Endothelial cell of umbilical vein (primary cell): ENCODE data around the gene LGALS7. TPM values are rescaled to one million over a fixed set of nuclear protein-coding genes. Genes with fewer than 3 reads are reported as not detected.

Experiments
- BruUV-seq: library from RNA; stranded (reverse); fragments of 400-500 nt; replicated peaks from 2 replicates; lab custom pipeline; 2021; lab: Mats Ljungman, UMichigan
- CTCF ChIA-PET: fragments of 300-600, 350-600 bp; sonication (Branson Sonifier 250); formaldehyde crosslinking; loops from one replicate; lab custom pipeline; 2021; ENCODE audit warnings: antibody characterized with exemption, inconsistent platforms; lab: Charles Lee
- POLR2A ChIA-PET: fragments of 300-600, 350-600 bp; sonication (Branson Sonifier 250); formaldehyde crosslinking; loops from one replicate; lab custom pipeline; 2021; ENCODE audit warnings: antibody characterized with exemption, inconsistent platforms; lab: Charles Lee
- DNase-seq: peaks from one replicate; pipeline ENCODE4 v3.0.0-alpha.2; 2011; ENCODE audit warnings: low read depth, low spot score
- FAIRE-seq: peaks from 2 replicates; lab custom pipeline; 2011; peaks lifted over from hg19 to GRCh38; lab: Jason Lieb, UNC
- H2AFZ ChIP-seq: 2 replicates; pipeline ENCODE4 v1.6.0; 2012; ENCODE audit warnings: low read depth, low read length, control low read depth, inconsistent platforms
- H3K27ac ChIP-seq: 2 replicates; pipeline ENCODE4 v1.5.1; 2011; ENCODE audit warnings: low read depth, mild to moderate bottlenecking, control low read depth, low read length, moderate library complexity; ENCODE audit not compliant: insufficient read depth
- H3K27me3 ChIP-seq, 2 experiments: 2 replicates each; pipeline versions ENCODE4 v1.6.0 to v1.6.1; 2011; ENCODE audit warnings: low read length in 2 of 2, mixed read lengths in 1 of 2; ENCODE audit not compliant: control insufficient read depth in 2 of 2, insufficient read depth in 2 of 2
- H3K36me3 ChIP-seq, 2 experiments: 2 replicates in 1 of 2; 3 replicates in 1 of 2; pipeline ENCODE4 v1.5.1; 2011; ENCODE audit warnings: low read length in 2 of 2, mild to moderate bottlenecking in 1 of 2, moderate library complexity in 1 of 2; ENCODE audit not compliant: control insufficient read depth in 2 of 2, insufficient read depth in 2 of 2; ENCODE audit errors: extremely low read depth in 1 of 2
- H3K4me1 ChIP-seq: 3 replicates; pipeline ENCODE4 v1.5.1; 2011; ENCODE audit warnings: mild to moderate bottlenecking, low read length; ENCODE audit not compliant: control insufficient read depth, insufficient read depth; ENCODE audit errors: extremely low read depth
- H3K4me2 ChIP-seq: 2 replicates; pipeline ENCODE4 v1.6.1; 2011; ENCODE audit warnings: low read length, control low read depth, mixed read lengths; ENCODE audit not compliant: insufficient read depth
- H3K4me3 ChIP-seq, 3 experiments: fragments of 200-600 bp in 1 of 3; sonication (generic), shearing (Covaris generic) in 1 of 3; replicated peaks in 1 of 3; 2 replicates each; pipeline ENCODE4 v1.5.1; 2011 to 2016; ENCODE audit warnings: control low read depth in 3 of 3, low read length in 3 of 3, mild to moderate bottlenecking in 2 of 3, inconsistent platforms in 1 of 3, low read depth in 1 of 3, moderate library complexity in 1 of 3; ENCODE audit not compliant: insufficient read depth in 1 of 3
- H3K79me2 ChIP-seq: 2 replicates; pipeline ENCODE4 v1.6.0; 2012; ENCODE audit warnings: low read length, inconsistent platforms; ENCODE audit not compliant: control insufficient read depth, insufficient read depth
- H3K9ac ChIP-seq: replicated peaks from 2 replicates; pipeline ENCODE3; 2011; ENCODE audit warnings: low read length, control low read depth; ENCODE audit not compliant: insufficient read depth; ENCODE audit errors: extremely low read depth
- H3K9me1 ChIP-seq: replicated peaks from 3 replicates; pipeline ENCODE4 v1.6.0; 2011; ENCODE audit warnings: mild to moderate bottlenecking, low read length; ENCODE audit not compliant: control insufficient read depth, insufficient read depth; ENCODE audit errors: extremely low read depth
- H3K9me3 ChIP-seq: replicated peaks from 2 replicates; pipeline ENCODE4 v1.5.1; 2012; ENCODE audit warnings: low read length, inconsistent platforms; ENCODE audit not compliant: control insufficient read depth, insufficient read depth
- H4K20me1 ChIP-seq: replicated peaks from 2 replicates; pipeline ENCODE3; 2011; ENCODE audit warnings: mild to moderate bottlenecking, low read length; ENCODE audit not compliant: control insufficient read depth, insufficient read depth; ENCODE audit errors: extremely low read depth
- CTCF ChIP-seq, 2 donors: IDR thresholded peaks; 1 replicate in 1 of 2; 2 replicates in 1 of 2; pipeline ENCODE4 v1.5.1; 2011; ENCODE audit warnings: low read length in 2 of 2, mild to moderate bottlenecking in 2 of 2, moderate library complexity in 2 of 2, control low read depth in 1 of 2, inconsistent platforms in 1 of 2, low read depth in 1 of 2; ENCODE audit not compliant: insufficient read depth in 1 of 2; ENCODE audit errors: extremely low read depth in 1 of 2
- EZH2 ChIP-seq: IDR thresholded peaks from 2 replicates; pipeline ENCODE4 v1.6.1; 2012; ENCODE audit warnings: borderline replicate concordance, low read depth, mild to moderate bottlenecking, moderate library complexity, low read length, inconsistent platforms; ENCODE audit not compliant: severe bottlenecking
- FOS ChIP-seq: IDR thresholded peaks from 2 replicates; pipeline ENCODE4 v1.6.1; 2011; ENCODE audit warnings: mild to moderate bottlenecking, low read length, moderate library complexity, borderline replicate concordance; ENCODE audit not compliant: insufficient read depth
- GATA2 ChIP-seq: IDR thresholded peaks from 2 replicates; pipeline ENCODE4 v1.7.0; 2011; ENCODE audit warnings: low read depth, mild to moderate bottlenecking, moderate library complexity, mixed read lengths, low read length; ENCODE audit not compliant: insufficient read length, insufficient read depth
- JUN ChIP-seq: IDR thresholded peaks from 2 replicates; pipeline ENCODE4 v1.6.1; 2011; ENCODE audit warnings: borderline replicate concordance, low read depth; ENCODE audit not compliant: insufficient read length, insufficient read depth
- MAX ChIP-seq: IDR thresholded peaks from 2 replicates; pipeline ENCODE4 v1.6.1; 2011; ENCODE audit not compliant: insufficient read depth, insufficient read length
- MYC ChIP-seq: IDR thresholded peaks from one replicate; pipeline ENCODE4 v1.6.1; 2011; ENCODE audit warnings: mild to moderate bottlenecking, low read depth, low read length
- POLR2A ChIP-seq: IDR thresholded peaks from 2 replicates; pipeline ENCODE4 v1.6.1; 2012; ENCODE audit warnings: low read depth, mild to moderate bottlenecking, control low read depth, low read length
- POLR2AphosphoS5 ChIP-seq: IDR thresholded peaks from 2 replicates; pipeline ENCODE4 v1.6.1; 2012; ENCODE audit warnings: low read depth, mild to moderate bottlenecking, control low read depth, low read length, moderate library complexity; ENCODE audit not compliant: insufficient read depth
- dilution Hi-C: fragments of 300-500 bp; cut with MboI; formaldehyde crosslinking; loops from one replicate; pipeline ENCODE4 v1.15.0; 2019; ENCODE audit warnings: low sequenced_read_pairs; ENCODE audit not compliant: extremely low pct_ligation_motif_present
- intact Hi-C: fragments of 100-400 bp; cut with micrococcal nuclease; formaldehyde crosslinking; loops from one replicate; pipeline ENCODE4 v1.10.0; 2022
- polyA plus RNA-seq, 4 experiments: library from polyadenylated mRNA; depleted of rRNA in 3 of 4; stranded (reverse) in 3 of 4; unstranded in 1 of 4; fragments of >200 nt; gene quantifications; 2 replicates each; pipeline versions ENCODE4 v1.2.1 to v1.2.3, GENCODE V29; 2011 to 2012; ENCODE audit warnings: missing spikeins in 1 of 4
- total RNA-seq: library from RNA; stranded (reverse); gene quantifications from 2 replicates; pipeline ENCODE4 v1.2.3, GENCODE V29; 2021

Gene LGALS7
- total and polyA plus RNA-seq, 2 donors (not counting 3 experiments of a cell fraction or from before 2014, with no cell fraction given) = not detected

- Histone ChIP-seq H3K4me2 (no peak overlapping the region), H3K4me3 (no peak overlapping the region), H3K9ac (no peak overlapping the region), H3K79me2 (no peaks in the 10 kb centered on the region), H3K27ac (no peak overlapping the region), H3K27me3 (no peaks in the 10 kb centered on the region), H2AFZ (no peak overlapping the region), H3K9me1 (no peaks in the 10 kb centered on the region), H3K36me3 (peaks cover 12 to 28% of the 10 kb centered on the region in 2 experiments), H3K4me1 (peaks cover 17% of the 10 kb centered on the region), H3K9me3 (no peaks in the 10 kb centered on the region), H4K20me1 (no peaks in the 10 kb centered on the region)
- dilution Hi-C loops = no loop called here
- ChIA-PET POLR2A (no interaction called here), CTCF (no interaction called here)
- BruUV-seq = no TSS peak
- no peak for TF ChIP-seq MYC
- TF ChIP-seq MAX = no peak
- no peak for TF ChIP-seq FOS
- TF ChIP-seq POLR2A = no peak
- TF ChIP-seq CTCF (IDR thresholded peaks at IDR 0.05; ENCODE audit: extremely low read depth in 1 of 2, insufficient read depth in 1 of 2, low read depth in 1 of 2, low read length in 2 of 2) = no peak
- no peak for TF ChIP-seq JUN
- TF ChIP-seq POLR2AphosphoS5 = no peak
- TF ChIP-seq EZH2 = no peak
- TF ChIP-seq GATA2 = no peak
- DNase-seq (no peak), FAIRE-seq (no peak)
- intact Hi-C loops = no loop called here
Observed at GRCh38 chr19:38731654-38732301, 41.5 kb downstream of the LGALS7 start.
